ENCODE data around the gene MGMT.

The MGMT gene

DNA sequence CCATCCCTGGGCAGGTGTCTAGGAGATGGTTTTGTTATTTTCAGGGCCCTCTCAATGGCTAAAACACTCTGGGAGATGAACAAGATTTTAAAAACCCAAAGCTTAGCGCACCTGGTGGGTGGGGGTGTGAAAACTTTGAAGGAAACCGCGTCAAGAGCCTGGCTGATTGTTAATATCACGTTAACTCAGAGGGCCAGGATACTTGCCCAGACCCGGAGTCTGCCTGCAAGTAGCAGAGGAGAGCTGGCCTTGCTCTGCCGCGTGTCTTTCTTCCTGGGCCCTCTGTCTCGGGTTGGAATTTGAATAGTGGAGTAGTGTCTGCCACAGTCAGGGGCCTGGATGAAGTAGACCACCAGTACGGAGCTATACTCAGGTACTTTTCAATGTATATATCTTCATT is 1.1 kb downstream of the MGMT start:
- DNase-seq (ENCODE audit: extremely low read depth, low read depth) = no peak
- TF ChIP-seq, protein P1, sequence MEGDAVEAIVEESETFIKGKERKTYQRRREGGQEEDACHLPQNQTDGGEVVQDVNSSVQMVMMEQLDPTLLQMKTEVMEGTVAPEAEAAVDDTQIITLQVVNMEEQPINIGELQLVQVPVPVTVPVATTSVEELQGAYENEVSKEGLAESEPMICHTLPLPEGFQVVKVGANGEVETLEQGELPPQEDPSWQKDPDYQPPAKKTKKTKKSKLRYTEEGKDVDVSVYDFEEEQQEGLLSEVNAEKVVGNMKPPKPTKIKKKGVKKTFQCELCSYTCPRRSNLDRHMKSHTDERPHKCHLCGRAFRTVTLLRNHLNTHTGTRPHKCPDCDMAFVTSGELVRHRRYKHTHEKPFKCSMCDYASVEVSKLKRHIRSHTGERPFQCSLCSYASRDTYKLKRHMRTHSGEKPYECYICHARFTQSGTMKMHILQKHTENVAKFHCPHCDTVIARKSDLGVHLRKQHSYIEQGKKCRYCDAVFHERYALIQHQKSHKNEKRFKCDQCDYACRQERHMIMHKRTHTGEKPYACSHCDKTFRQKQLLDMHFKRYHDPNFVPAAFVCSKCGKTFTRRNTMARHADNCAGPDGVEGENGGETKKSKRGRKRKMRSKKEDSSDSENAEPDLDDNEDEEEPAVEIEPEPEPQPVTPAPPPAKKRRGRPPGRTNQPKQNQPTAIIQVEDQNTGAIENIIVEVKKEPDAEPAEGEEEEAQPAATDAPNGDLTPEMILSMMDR (IDR thresholded peaks at IDR 0.05; ENCODE audit: low read depth, low read length) = no peak

DNA sequence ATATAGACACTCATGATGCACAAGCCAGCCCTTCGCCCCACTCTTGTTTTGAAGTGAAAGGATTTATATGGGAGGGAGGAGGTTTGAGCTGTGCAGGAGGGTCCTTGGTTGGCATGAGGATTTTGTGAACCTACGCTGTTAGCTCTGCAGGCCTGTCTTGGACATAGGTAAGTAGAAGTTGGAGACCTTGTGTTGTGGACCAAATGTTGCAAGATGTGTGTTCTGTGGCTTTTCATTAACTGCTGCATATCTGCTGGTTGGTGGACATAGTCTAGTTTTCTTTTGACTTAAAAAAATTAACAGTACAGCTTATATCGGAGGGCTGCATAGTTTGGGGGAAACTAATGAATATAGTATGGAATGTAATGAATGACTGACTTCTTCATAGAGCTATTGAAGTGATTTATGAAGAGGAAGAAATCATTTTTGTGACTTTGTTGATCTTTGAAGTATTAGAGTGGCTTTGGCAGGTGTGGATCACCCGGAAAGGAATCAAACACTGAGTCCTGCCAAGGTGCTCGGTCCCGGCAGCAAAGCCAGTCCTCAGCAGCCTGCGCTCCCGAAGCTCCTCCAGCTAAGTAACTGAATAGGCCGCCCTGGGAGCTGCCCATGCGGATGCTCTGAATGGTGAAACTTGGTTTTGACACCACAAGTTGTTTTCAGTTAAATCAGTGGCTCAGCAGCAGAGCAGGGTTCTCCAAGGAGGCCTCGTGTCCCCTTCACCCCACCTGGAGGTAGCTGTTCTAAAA is 3.2 kb downstream of the MGMT start:
- DNase-seq (ENCODE audit: extremely low read depth, low read depth) = no peak
- TF ChIP-seq, protein P1 (IDR thresholded peaks at IDR 0.05; ENCODE audit: low read depth, low read length) = no peak

DNA sequence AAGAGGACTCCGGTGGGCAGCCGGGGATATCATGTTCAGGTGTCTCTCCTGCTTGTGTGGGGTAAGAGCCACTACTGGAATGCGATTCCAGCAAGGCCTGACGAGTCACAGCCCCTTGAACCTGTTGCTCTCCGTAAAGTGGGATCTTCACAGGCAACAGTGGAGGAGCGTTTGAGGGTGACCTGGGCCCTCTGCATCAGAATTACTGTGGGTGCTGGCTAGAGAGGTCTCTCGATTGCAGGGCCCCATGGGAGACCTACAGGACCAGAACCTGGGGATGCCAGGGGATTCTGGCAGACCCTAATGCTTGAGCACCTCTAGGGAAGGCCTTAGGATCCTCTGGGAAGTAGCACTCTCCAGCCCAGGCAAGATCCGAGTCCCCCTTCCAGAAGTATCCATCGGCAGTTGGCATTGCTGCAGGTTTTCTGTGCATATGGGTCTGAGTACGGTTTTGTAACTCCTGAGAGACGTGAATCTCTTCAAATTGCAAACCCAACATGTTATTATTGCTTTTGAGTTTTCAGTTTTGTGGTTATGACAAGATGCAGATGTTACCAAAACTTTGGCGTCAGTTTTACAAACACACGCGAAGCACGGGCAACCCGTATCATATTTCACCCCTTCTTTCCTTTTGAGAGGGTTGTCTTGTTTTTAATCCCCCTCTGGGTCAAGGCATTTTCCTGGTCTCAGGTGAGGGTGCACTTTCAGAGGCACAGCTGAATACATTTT is 4.6 kb downstream of the MGMT start:
- TF ChIP-seq, protein P1 (IDR thresholded peaks at IDR 0.05; ENCODE audit: low read depth, low read length) = no peak

DNA sequence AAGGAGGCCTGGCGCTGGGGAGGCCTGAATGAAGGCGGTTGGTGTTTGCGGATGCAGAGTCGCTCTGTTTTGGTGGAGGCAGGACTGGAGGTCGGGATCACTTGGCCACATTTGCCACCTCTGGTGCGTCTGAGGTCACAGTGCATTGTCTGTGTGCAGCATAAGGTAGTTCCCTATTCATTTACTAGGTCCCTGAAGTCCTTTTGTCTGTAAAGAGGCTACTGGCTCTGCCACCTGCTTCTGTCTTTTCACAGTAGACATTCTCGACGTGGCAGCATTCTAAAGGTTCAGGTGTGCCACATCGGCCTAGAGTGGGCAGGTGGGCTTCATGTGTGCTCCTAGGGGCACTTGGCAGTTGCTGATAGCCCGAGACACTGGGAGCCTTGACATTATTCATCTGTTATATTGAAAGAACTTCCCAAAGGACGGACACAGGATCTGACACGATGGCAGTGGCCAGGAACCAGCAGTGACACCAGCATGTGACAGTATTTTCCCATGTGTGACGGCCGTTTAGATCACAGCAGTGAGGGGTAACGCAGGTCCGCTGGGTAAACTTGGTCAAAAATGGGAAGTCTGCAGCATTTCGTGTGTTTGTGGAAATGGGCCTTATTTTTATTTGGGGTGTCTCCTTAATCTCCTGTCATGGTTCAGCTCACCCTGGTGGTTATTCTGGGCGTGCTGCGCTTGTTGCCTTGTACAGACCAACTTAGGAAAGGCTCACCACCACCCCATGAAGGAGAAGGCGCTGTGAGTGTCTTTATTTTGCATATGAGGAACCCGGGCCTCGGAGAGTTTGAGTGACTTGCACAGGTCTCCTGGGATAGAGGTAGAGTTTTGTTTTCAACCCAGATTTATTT is 5.9 kb downstream of the MGMT start:
- TF ChIP-seq, protein P1 (IDR thresholded peaks at IDR 0.05; ENCODE audit: low read depth, low read length) = no peak

More for the DNA sequence above, 4.6 kb downstream of the MGMT start:
- DNase-seq (ENCODE audit: extremely low read depth, low read depth) = no peak

DNA sequence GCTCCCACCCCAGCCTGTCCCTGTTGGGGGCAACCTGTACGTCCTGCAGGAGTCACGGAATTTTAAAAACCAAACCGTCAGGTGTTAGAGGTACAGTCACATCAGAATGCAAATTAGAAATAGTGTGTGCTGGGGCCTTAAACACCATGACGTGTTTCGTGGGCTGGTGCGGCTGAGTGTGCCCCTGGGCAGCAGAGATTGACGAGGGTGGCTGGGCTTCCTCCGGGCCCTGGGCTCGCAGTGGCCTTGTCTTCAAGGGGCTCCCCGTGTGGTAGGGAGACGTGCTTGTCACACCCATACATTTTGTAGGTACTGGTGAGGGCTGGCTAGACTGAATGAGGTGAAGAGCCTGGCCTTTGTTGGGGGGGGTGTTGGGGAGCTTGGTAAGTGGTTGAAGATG is 7.6 kb downstream of the MGMT start:
- TF ChIP-seq, protein P1 (IDR thresholded peaks at IDR 0.05; ENCODE audit: low read depth, low read length) = no peak
- DNase-seq (ENCODE audit: extremely low read depth, low read depth) = no peak

More for the DNA sequence above, 5.9 kb downstream of the MGMT start:
- DNase-seq (ENCODE audit: extremely low read depth, low read depth) = no peak

DNA sequence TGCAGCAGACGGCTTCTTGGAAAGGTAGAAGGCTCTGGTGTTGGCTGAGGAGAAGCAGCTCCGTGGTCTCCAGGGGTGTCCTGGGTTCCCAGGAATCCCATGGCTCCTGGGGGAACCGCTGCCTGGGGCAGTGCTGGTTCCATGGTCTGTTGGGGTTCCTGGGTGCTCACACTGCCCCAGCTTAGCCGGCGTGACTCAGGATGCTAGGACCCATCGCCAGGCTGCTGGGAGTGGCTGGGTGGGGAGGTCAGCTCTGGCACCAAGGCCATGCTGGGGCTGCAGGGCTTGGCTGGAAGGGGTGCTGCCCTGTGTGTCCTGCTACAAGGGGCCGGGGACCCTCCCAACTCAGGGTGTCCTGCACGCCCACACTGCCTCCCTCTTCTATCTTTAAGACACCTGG is 9.4 kb downstream of the MGMT start:
- DNase-seq (ENCODE audit: extremely low read depth, low read depth) = no peak
- TF ChIP-seq, protein P1 (IDR thresholded peaks at IDR 0.05; ENCODE audit: low read depth, low read length) = no peak
